ENCODE results near the gene PARP6. TPM values are rescaled to one million over a fixed set of nuclear protein-coding genes. Genes with fewer than 3 reads are reported as not detected.
A peak's percentile ranks its signal among the peaks of the same experiment; 100 is the strongest.

PARP6 gene
- total RNA-seq, 2 donors from 2014 or later, result 34.4 to 85.8 TPM

- peaks cover 13 to 16% of the 10 kb centered on the region in 2 donors for H3K36me3 ChIP-seq
- intact Hi-C loops (cut with DNase I), result loop anchor here (5.0 kb wide), 2 partner anchors 33 to 73 kb away; partner anchors contain the start of genes PARP6 and PKM
Measured at GRCh38 chr15:72199721-72200212, 72.6 kb downstream of the PARP6 start.

GRCh38 chr15:72199205-72199515, 73.2 kb downstream of the PARP6 start:
- Histone ChIP-seq H3K9me3 (no peaks in the 10 kb centered on the region), H3K4me3 (no peak overlapping the region), H3K27me3 (replicated peaks; ENCODE audit: insufficient read depth) (no peaks in the 10 kb centered on the region), H3K4me1 (replicated peaks) (no peaks in the 10 kb centered on the region), H3K27ac (no peak overlapping the region), H3K36me3 (peaks cover 13 to 16% of the 10 kb centered on the region in 2 donors)
- no peak for TF ChIP-seq POLR2AphosphoS5 (IDR thresholded peaks at IDR 0.05)
- TF ChIP-seq, protein P1, sequence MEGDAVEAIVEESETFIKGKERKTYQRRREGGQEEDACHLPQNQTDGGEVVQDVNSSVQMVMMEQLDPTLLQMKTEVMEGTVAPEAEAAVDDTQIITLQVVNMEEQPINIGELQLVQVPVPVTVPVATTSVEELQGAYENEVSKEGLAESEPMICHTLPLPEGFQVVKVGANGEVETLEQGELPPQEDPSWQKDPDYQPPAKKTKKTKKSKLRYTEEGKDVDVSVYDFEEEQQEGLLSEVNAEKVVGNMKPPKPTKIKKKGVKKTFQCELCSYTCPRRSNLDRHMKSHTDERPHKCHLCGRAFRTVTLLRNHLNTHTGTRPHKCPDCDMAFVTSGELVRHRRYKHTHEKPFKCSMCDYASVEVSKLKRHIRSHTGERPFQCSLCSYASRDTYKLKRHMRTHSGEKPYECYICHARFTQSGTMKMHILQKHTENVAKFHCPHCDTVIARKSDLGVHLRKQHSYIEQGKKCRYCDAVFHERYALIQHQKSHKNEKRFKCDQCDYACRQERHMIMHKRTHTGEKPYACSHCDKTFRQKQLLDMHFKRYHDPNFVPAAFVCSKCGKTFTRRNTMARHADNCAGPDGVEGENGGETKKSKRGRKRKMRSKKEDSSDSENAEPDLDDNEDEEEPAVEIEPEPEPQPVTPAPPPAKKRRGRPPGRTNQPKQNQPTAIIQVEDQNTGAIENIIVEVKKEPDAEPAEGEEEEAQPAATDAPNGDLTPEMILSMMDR (IDR thresholded peaks at IDR 0.05), result no peak
- intact Hi-C loops (cut with DNase I), result loop anchor here (5.0 kb wide), 1 partner anchor 33 kb away; the partner anchor contains the start of gene PKM
- DNase-seq (ENCODE audit: low spot score), result no peak
- WGBS, result 73% methylated on average over 2 of the region's 2 CpGs

More at GRCh38 chr15:72199721-72200212, 72.6 kb downstream of the PARP6 start:
- peak; percentile 87 for DNase-seq (ENCODE audit: low spot score)
- Histone ChIP-seq H3K4me1 (replicated peaks) (no peaks in the 10 kb centered on the region), H3K27ac (no peak overlapping the region), H3K9me3 (no peaks in the 10 kb centered on the region), H3K27me3 (replicated peaks; ENCODE audit: insufficient read depth) (no peaks in the 10 kb centered on the region), H3K4me3 (no peak overlapping the region)
- WGBS, result 58% methylated on average over 2 of the region's 2 CpGs
- TF ChIP-seq POLR2A (IDR thresholded peaks at IDR 0.05) (no peak), POLR2AphosphoS5 (IDR thresholded peaks at IDR 0.05) (peak; percentile 80)
- TF ChIP-seq, protein P1 (IDR thresholded peaks at IDR 0.05), result peak; percentile 64 to 94 (median 88)

DNA sequence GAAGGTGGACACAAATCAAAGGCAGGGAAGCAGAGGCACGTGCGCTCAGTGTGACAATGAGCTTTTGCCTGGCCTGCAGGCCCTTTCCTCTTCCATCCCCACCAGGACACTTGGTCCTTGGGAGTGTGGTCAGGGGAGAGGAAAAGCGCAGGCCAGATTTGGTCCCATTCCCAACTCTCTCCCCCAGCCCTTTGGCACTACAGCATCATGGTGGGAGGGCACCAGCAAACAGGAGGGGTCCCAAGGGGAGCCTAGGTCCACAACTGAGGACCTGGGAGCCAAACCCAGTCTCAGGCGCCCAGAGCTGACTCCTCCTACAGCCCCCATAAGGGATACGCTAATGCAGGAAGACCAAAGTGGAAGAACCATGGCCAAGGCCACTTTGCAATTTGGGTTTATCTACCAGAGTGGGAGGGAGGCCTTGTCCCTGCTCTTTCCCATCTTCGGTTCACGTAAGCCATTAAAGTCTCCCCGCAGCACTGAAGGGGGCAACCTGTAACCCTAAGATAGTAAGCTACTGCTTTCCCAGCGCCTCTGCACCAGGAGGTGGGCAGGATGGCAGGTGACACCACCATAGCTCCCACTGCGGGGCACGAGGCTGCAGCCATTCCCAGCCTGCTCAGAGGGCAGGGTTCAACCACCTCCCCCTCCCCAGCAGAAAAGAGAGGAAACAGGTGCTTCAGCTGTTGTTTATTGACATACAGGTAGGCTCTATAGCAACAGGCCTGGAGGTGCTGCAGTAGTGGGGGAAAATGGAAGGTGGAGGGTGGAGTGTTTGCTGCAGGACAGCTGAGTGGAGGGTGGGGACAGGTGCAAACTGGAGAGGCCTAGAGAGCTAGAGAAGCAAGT, 73.8 kb downstream of the PARP6 start:
- Histone ChIP-seq H3K4me1 (replicated peaks) (no peaks in the 10 kb centered on the region), H3K9me3 (no peaks in the 10 kb centered on the region), H3K36me3 (peaks cover 13 to 15% of the 10 kb centered on the region in 2 donors), H3K27me3 (replicated peaks; ENCODE audit: insufficient read depth) (no peaks in the 10 kb centered on the region), H3K27ac (no peak overlapping the region), H3K4me3 (no peak overlapping the region)
- no peak for TF ChIP-seq POLR2AphosphoS5 (IDR thresholded peaks at IDR 0.05)
- TF ChIP-seq, protein P1 (IDR thresholded peaks at IDR 0.05), result no peak
- no peak for TF ChIP-seq POLR2A (IDR thresholded peaks at IDR 0.05)
- intact Hi-C loops (cut with DNase I), result loop anchor here (5.0 kb wide), 1 partner anchor 34 kb away; the partner anchor contains the start of gene PKM
- WGBS, result 67% methylated on average over 11 of the region's 11 CpGs
- DNase-seq (ENCODE audit: low spot score), result no peak

- H3K4me3 ChIP-seq, result peak within 1 kb of the TSS; percentile 38 to 50
- WGBS, result 33% methylated on average over 20 of the region's 83 CpGs
- intact Hi-C loops (cut with DNase I), result loop anchor here (5.0 kb wide), 1 partner anchor 35 kb away; the partner anchor contains the start of gene PKM
Measured at GRCh38 chr15:72197460-72198355, 74.6 kb downstream of the PARP6 start, which contains the start of gene GRAMD2A. TSS of gene GRAMD2A (minus strand) at chr15:72197787.

More at GRCh38 chr15:72197460-72198355, 74.6 kb downstream of the PARP6 start, which contains the start of gene GRAMD2A:
- TF ChIP-seq, protein P1 (IDR thresholded peaks at IDR 0.05), result peak in 1 of 4 experiments; percentile 16
- TF ChIP-seq POLR2AphosphoS5 (IDR thresholded peaks at IDR 0.05), result no peak
- Histone ChIP-seq H3K4me1 (replicated peaks) (no peaks in the 10 kb centered on the region), H3K27me3 (replicated peaks; ENCODE audit: insufficient read depth) (no peaks in the 10 kb centered on the region), H3K9me3 (no peaks in the 10 kb centered on the region), H3K27ac (peak within 1 kb of the TSS; percentile 26 to 53), H3K36me3 (peaks cover 7 to 9% of the 10 kb centered on the region in 2 donors)
- DNase-seq (ENCODE audit: low spot score), result no peak

All from prostate gland (tissue), 2 donors.